Measurements from ENCODE around the gene SDC1.

Gene SDC1

DNA sequence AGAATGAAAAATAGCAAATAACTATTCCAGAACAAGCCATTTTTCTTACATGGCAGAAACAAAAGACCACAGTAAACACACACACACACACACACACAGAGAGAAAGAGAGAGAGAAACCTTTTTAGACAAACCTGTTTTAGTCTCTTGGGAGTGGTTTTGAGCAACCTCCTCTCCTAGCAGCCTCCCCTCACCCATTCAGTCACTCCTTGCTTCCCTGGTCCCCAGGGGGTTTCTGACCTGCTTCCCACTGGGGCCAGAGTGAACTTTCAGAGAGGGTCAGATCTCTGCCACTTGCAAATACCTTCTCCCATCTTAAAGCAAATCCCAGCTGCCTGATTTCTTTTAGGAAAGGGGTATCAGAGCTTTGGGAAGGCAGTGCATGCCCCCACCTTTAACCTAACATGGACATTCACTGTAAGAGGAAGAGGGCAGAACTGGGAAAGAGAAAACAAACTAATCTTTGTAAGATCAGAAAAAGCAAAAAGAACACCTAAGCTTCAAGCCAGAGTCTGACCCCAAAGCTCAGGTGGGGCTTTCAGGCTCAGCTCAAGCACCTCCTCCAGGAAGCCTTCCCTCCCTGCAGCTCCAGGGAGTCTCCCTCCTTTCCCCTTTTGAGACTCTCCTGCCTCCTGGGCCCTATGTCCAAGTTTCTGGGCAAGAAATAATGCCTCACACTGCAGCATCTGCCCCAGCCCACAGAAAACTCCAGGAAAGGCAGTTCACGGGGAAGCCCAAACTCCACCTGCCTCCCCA lies 2.7 kb downstream of the SDC1 start:
- peaks cover 5% of the 10 kb centered on the region for H3K4me1 Mint-ChIP-seq (ENCODE audit: low read depth)
- no peaks in the 10 kb centered on the region for H3K9me3 Mint-ChIP-seq (ENCODE audit: low read depth)
- H3K27ac Mint-ChIP-seq = no peak overlapping the region
- H3K27me3 Mint-ChIP-seq = peaks cover 25% of the 10 kb centered on the region
- H3K4me3 Mint-ChIP-seq = no peak overlapping the region
- H3K36me3 Mint-ChIP-seq = no peaks in the 10 kb centered on the region

DNA sequence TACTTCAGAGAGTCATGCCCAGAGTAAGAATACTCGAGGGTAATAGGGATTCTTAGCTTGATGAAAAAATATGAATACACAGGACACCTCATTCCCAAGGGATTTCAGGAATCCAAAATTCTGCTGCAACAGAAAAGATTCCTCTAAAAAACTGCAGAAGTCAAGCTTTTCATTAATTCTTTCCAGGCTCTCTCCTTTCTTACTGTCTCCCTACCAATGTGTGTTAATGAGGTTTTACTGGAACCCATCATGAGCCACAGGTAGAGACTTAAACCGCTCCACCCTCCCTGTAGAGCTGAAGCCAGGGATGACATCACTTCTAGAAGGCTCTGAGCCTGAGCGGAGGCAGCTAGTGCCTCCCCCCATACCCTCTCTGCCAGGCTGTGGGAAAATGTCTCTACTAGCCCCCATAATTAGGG lies 3.4 kb downstream of the SDC1 start:
- H3K4me3 Mint-ChIP-seq = no peak overlapping the region
- H3K27ac Mint-ChIP-seq = no peak overlapping the region
- H3K9me3 Mint-ChIP-seq (ENCODE audit: low read depth) = no peaks in the 10 kb centered on the region
- H3K4me1 Mint-ChIP-seq (ENCODE audit: low read depth) = peaks cover 5% of the 10 kb centered on the region
- H3K36me3 Mint-ChIP-seq = no peaks in the 10 kb centered on the region
- H3K27me3 Mint-ChIP-seq = peaks cover 22% of the 10 kb centered on the region

DNA sequence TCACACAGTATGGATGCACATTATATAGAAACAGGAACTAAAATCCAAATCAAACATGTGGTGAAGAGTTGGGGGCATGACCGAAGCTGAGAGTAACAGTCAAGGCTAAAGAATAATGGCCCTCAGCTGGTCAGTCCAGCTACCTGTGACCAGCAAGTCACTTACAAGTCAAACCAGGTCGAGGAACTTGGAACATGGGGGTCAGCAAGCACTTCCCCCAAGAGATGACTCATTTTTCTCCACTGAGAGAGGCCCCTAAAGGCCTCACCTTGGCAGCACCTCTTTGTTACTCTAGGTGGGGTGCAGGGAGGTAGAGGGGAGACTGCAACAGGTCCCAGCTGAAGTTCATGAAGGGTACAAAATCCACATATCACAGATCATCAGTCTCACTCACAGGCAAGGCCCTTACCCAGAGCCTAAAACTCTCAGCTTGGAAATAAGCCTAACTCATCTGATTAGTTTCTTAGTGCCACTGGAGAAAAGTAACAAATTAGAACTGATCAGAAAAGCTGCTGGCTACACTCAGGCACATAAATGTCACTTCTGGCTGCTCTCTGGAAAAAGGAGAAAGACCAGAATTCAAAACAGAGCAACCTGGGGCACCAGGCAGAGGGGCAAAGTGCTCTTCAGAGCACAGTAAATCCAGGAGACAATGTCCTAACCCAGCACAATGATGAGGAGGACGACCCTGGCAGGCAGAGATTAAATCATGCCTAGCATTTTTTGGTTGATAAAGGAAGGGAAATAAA lies 4.0 kb downstream of the SDC1 start:
- H3K27me3 Mint-ChIP-seq = peaks cover 22% of the 10 kb centered on the region
- H3K9me3 Mint-ChIP-seq (ENCODE audit: low read depth) = no peaks in the 10 kb centered on the region
- H3K4me1 Mint-ChIP-seq (ENCODE audit: low read depth) = peaks cover 4% of the 10 kb centered on the region
- no peak overlapping the region for H3K4me3 Mint-ChIP-seq
- H3K27ac Mint-ChIP-seq = no peak overlapping the region
- H3K36me3 Mint-ChIP-seq = no peaks in the 10 kb centered on the region

DNA sequence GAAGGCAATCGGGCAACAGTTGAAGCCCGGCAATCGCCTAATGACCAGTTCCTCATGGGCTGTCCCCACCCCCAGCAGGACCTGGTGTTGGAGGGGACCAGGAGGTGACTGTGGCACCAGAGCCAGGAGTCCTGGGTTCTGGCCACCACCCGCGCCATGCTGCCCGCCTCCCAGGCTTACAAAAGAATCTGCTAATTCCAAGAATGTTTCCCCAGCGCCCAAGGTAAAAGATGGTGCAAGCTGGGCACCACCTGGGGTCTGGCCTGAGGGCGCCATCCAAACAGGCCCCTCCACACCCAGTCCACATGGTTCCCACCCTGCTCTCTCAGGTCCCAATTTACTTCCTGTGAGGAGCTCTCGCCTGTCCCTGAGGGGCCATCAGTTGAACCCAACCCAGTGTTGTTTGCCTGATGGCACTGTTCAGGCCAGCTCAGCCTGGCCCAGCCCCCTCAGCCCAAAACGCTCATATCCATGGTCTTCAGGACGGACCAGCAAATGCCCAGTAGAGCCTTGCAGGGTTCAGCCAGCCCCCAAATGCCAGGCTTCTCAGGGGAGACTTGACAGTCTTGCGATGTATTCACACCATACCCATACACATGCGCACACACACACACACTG lies 5.1 kb downstream of the SDC1 start:
- Mint-ChIP-seq H3K9me3 (ENCODE audit: low read depth) (no peaks in the 10 kb centered on the region), H3K4me1 (ENCODE audit: low read depth) (peaks cover 1% of the 10 kb centered on the region), H3K4me3 (no peak overlapping the region), H3K27ac (no peak overlapping the region), H3K27me3 (peaks cover 22% of the 10 kb centered on the region), H3K36me3 (no peaks in the 10 kb centered on the region)

DNA sequence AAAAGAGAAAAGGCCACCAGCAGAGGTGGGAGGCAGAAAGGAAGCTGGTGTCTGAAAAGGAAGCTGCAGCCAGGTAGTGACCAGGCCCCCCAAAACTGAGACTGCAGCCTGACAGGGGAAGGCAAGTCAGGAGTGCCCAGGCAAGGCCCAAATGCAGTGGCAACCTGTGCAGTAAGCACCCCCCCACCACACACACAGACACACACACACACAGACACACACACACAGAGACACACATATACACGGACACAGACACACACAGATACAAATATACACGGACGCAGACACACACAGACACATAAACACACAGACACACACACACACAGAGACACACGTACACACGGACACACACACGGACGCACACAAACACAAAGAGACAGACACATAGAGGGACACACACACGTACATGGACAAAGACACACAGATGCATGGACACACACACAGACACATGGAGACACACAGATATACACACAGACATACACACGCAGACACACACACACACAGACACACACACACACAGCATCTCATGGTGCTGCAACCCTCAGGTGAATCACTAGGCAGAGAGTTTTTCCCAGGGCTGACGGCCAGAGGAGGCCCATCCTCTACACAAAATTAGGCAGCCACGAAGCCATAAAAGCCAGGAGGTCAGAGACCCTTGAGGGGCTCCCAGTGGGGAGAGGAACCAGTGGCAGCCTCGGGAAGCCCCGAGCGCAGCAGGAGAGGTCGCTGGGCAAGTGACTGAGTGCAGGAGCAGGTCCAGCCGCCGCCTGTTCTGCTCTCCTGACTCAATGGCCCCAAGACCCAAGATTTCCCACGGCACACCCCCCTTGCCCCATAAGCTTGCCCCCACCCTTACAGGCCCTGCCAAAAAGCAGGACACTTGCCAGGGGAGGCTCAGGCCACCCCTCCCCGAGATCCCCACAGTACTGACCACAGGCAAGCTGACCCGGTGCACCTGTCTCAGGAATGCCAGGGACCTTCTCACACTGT lies 6.3 kb downstream of the SDC1 start:
- H3K4me1 Mint-ChIP-seq (ENCODE audit: low read depth) = peaks cover 1% of the 10 kb centered on the region
- H3K27me3 Mint-ChIP-seq = peaks cover 22% of the 10 kb centered on the region
- H3K27ac Mint-ChIP-seq = no peak overlapping the region
- H3K9me3 Mint-ChIP-seq (ENCODE audit: low read depth) = no peaks in the 10 kb centered on the region
- no peaks in the 10 kb centered on the region for H3K36me3 Mint-ChIP-seq
- no peak overlapping the region for H3K4me3 Mint-ChIP-seq

DNA sequence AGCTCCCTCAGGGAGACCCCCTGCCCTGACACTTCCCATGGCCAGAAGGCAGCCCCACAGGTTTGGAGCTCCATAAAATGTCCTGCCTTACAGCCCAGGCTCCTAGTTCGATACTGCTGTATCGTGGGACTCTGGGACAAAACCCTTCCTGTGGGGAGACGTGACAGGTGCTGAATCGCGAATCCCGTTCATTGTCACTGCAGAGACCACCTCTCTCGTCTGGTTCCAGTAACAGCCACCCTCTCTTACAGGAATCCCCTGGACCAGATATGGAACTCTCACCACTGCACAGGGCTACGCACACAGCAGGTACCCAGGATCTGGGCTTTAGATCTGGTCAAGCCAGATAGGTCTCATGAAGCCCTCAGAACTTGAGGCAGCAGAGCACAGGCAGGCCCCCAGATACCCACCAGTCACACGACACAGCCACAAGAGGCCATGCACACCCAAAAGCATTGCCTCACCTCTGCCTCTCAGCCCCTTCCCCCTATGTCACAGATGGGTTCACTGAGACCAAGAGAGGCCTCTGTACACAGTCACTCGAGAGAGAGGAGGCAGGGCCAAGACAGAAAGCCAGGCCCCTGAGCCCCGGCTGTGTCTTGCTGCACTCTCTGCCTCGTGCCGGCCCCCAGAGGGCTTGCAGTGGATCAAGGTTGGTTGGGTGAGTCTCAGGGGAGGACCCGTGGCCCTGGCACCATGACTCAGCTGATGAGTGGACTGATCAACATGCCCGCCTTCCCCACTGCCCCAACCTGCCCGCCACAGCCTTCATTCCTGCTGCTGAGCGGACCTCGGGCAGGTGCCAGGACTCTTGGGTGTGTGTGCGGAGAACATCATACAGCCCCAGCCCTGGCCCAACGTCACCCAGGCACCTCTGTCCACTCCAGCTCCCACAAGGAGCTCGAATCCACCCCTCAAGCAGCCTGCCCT lies 7.6 kb downstream of the SDC1 start:
- H3K9me3 Mint-ChIP-seq (ENCODE audit: low read depth) = no peaks in the 10 kb centered on the region
- no peaks in the 10 kb centered on the region for H3K36me3 Mint-ChIP-seq
- H3K4me3 Mint-ChIP-seq = no peak overlapping the region
- H3K27me3 Mint-ChIP-seq = peaks cover 18% of the 10 kb centered on the region
- no peak overlapping the region for H3K27ac Mint-ChIP-seq
- peaks cover 1% of the 10 kb centered on the region for H3K4me1 Mint-ChIP-seq (ENCODE audit: low read depth)

DNA sequence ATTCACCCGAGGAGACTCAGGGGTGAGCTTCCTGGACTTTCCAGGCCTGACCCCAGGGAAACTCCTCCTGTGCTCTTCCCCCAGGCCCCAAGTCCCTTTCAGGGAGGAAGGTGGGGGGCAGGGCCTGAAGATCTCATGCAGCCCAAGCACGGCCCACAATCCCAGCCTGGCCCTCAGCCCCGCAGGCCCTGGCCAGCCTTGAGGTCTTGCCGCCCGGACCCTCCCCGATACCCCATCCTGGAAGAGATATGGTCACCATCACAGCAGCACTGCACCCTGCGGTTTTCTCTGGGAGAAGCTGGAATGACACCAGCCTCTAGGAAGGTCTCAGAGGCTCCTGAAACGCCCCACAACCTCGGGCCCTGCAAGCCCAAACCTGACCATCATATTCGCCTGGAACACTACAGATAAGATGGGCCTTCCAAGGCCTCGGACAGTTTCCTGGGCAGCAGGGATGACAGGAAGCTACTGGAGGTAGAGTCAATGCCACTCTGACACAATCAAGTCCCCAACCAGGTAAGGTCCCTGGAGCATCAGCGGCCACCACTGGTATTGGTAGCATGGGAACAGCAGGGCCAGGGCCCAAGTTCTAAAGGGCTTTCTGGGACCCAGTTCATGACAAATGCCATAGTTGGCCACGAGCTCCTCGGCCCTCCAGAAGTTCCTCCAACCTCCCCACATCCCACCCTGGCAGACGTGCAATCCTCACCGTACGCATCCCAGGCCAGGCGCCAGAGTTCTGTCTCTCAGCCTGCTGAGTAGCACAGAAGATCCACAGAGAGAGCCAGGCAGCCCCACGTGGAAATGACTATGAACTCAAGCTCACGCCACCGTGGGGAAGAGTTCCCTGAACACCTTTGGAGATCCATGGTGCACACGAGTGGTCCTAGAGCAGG lies 8.6 kb downstream of the SDC1 start:
- Mint-ChIP-seq H3K27ac (no peak overlapping the region), H3K4me1 (ENCODE audit: low read depth) (no peaks in the 10 kb centered on the region), H3K27me3 (peaks cover 10% of the 10 kb centered on the region), H3K36me3 (no peaks in the 10 kb centered on the region), H3K9me3 (ENCODE audit: low read depth) (no peaks in the 10 kb centered on the region), H3K4me3 (no peak overlapping the region)

DNA sequence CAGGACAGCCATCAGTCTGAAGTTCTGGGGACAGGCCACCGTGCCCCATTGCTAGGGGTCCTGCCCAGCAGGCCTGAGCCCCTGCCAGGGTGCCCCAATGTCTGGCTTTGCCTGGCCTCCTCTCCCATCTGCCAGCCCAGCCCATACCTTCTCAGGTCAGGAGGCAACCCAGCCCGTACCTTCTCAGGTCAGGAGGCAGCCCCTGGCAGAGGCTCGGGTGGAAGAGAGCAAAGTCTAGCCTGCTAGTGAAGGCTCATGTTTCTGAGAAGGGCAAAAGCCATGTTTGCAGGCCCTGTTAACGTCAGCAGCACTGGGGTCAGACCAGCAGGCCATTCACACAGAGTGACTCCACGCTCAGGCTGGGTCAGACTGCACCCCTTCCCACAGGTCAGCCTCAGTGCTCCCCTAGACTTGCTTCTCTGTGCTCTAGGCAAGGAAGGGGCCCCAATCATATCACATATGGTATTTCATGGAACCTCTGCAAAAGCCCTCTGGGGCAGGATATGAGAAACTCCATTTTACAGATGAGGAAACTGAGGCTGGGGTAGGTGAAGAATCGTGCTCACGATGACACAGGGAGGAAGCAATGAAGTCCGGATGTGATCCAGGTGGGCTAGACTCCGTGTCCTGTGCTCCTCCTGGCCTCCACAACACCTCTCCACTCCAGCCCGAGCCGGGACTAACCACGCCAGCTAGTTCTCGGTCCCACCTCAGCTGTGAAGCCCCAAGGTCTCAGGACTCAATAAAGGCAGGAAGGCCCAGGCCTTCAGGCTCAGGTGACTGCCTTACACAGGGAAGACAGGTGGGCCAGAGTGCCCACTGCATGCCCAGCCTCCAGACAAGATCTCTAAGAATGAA lies 9.5 kb downstream of the SDC1 start:
- H3K9me3 Mint-ChIP-seq (ENCODE audit: low read depth) = no peaks in the 10 kb centered on the region

DNA sequence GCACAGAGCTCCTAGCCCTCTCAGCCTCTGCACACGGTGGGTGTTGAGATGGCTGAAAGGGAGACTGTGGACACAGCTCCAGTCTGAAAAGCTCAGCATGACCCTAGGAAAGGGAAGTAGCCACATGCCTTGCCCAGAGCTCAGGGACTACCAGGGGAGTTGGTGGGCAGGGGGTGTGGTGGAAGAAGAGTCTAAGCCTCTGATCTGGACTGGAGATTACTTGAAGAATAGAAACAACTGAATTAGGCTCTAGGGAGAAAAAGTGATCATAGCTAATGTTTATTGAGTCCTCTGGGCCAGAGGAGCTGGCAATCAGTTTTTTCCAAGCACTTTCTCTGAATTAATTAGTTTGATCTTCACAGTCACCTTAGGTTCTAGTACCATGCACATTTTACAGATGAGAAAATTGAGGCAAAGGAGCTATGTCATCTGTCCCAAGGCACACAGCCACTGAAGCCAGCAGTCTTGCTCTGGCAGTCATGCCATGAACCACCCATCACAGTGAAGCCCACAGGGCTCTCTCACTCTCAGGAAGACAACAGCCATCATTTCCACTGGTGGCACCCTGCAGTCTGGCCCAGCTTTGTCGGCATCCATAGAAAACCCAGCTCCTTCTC lies 10.3 kb downstream of the SDC1 start:
- no peaks in the 10 kb centered on the region for H3K4me1 Mint-ChIP-seq (ENCODE audit: low read depth)
- peaks cover 3% of the 10 kb centered on the region for H3K27me3 Mint-ChIP-seq
- no peaks in the 10 kb centered on the region for H3K9me3 Mint-ChIP-seq (ENCODE audit: low read depth)
- no peak overlapping the region for H3K4me3 Mint-ChIP-seq
- no peaks in the 10 kb centered on the region for H3K36me3 Mint-ChIP-seq
- H3K27ac Mint-ChIP-seq = no peak overlapping the region

More for the DNA sequence above, 9.5 kb downstream of the SDC1 start:
- no peaks in the 10 kb centered on the region for H3K4me1 Mint-ChIP-seq (ENCODE audit: low read depth)
- H3K27ac Mint-ChIP-seq = no peak overlapping the region
- no peak overlapping the region for H3K4me3 Mint-ChIP-seq
- peaks cover 10% of the 10 kb centered on the region for H3K27me3 Mint-ChIP-seq
- no peaks in the 10 kb centered on the region for H3K36me3 Mint-ChIP-seq

DNA sequence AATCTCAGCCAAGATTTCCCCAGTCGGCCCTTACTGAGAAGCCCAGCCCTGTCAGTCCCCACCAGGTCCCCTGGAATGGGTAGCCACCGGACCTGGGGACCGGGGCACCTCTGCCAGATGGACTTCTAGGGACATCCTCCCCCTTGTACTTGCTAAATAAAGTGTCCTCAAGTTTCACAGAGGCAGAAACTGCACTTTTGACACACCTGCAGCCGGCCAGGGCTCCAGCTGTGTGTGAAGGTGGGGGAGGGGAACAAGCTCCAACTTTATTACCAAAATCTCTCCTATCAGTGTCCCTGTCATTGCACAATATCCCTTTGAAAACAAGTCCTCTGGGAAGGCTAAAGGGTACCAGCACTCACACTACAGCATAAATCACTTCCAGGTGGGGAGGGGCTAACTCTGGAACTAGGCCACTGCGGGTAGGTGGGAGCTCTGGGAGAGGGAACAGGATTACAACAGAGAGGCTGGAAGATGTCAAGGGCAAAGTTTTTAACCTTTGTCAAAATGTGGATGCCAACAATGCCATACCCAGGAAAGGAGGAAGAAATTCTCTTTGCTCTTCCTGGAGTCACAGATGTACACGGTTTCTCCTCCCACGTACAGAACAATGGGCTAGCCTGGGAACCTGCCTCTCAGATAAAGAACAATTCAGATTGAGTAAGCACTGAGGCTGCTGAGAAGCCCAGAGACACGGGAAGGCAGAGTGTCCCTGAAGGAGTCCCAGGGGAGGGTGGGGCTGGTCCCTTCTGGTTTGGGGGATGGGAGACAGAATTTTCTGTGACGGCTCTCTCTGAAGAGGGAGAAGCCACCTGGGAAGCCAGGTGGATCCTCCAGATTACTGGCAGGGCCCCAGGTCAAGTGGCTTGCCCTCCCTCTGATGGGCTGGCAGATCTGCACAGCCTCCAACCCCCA lies 11.0 kb downstream of the SDC1 start:
- no peak overlapping the region for H3K27ac Mint-ChIP-seq
- no peaks in the 10 kb centered on the region for H3K9me3 Mint-ChIP-seq (ENCODE audit: low read depth)
- peaks cover 3% of the 10 kb centered on the region for H3K27me3 Mint-ChIP-seq
- H3K36me3 Mint-ChIP-seq = no peaks in the 10 kb centered on the region
- no peaks in the 10 kb centered on the region for H3K4me1 Mint-ChIP-seq (ENCODE audit: low read depth)
- no peak overlapping the region for H3K4me3 Mint-ChIP-seq

DNA sequence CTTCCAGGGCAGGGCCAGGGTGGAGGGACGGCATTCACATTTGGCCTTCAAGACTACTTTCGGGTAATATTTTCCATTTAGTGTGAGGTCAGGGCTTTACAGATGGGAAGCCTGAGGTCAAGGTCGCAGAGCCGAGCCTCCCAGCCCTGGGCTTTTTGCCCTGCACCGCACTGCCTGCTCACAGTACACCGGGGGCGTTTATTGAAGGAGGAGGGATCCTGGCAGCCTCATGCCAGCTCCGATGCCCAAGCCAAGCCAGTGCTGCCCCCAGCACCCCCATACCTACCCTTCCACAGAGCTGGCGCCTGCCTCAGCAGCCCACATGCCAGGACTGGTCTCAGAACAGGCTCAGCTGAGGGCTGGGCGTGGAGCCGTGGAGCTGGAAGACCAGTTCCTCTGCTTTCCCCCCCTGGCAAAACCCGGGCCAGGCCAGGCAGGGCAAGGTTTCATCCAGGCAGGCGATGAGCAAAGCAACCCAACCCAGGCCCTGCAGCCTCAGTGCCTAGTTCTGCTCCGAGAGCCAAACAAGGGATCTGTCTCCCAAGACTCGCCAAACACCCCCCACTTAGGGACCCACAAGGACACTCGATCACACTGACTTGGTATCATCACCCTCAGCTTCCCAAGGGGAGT lies 11.9 kb downstream of the SDC1 start:
- Mint-ChIP-seq H3K9me3 (ENCODE audit: low read depth) (no peaks in the 10 kb centered on the region), H3K4me3 (no peak overlapping the region), H3K4me1 (ENCODE audit: low read depth) (no peaks in the 10 kb centered on the region), H3K27ac (no peak overlapping the region), H3K27me3 (no peaks in the 10 kb centered on the region), H3K36me3 (no peaks in the 10 kb centered on the region)
